HL-60 (cell line): ENCODE results near the gene TSHZ3.

ENCODE experiments used
- CTCF ChIP-seq: IDR thresholded peaks from one replicate; pipeline ENCODE4 v1.5.1; 2011; ENCODE audit warnings: low read length, control low read depth, inconsistent platforms; ENCODE audit not compliant: insufficient read depth
- POLR2AphosphoS5 ChIP-seq: IDR thresholded peaks from 2 replicates; pipeline ENCODE4 v1.6.1; 2012; ENCODE audit warnings: low read depth

DNA sequence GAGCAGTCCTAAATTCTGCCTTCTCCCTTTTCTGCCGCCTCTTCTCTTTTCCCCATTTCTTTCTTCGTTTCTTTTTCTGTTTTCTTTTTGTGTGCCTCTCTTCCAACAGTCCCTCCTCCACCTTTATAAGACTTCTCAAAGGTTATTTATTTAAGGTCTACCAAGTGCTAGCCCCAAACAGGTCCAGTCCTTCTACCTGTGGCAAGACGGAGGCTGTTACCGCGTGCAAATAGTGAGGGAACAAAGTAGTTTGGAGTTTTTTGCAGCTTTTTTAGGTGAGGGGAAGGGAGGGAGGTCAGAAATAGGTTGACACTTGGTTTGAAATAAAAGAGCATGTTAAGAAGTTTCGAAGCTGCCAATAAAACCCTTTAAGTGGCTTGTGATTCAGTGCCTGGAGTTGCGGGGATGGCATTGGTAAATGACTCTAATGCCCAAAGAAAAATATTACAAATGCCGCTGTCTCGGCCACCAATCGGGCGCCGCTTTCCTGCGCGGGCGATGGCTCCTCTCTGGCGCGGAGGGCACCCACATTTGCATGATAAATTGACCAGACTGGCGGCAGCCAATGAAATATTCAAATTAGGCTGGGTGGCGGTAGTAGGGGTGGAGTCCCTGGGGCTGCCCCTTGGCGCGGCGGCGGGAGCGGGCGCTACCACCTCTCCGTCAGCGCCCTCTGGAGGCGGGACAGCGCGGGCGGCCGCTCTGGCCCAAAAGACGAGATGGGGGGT, 7.5 kb upstream of the TSHZ3 start:
- no peak for TF ChIP-seq CTCF
- TF ChIP-seq POLR2AphosphoS5 = no peak
